Vagina (tissue), 2 donors: ENCODE measurements around the gene RFX7. TPM values are rescaled to one million over a fixed set of nuclear protein-coding genes. Genes with fewer than 3 reads are reported as not detected.

Experiments
- DNase-seq, 2 donors: peaks; one replicate each; pipeline ENCODE4 v3.0.0-alpha.2; 2017; ENCODE audit errors: extremely low spot score in 2 of 2
- H3K27ac ChIP-seq: fragments of 200-600 bp; sonication (generic); one replicate; pipeline ENCODE4 v1.5.1; 2019
- H3K27me3 ChIP-seq: fragments of 200-600 bp; sonication (generic); one replicate; pipeline ENCODE4 v1.5.1; 2019
- H3K36me3 ChIP-seq, 2 donors: fragments of 200-600 bp; sonication (generic); one replicate each; pipeline ENCODE4 v1.5.1; 2017 to 2019
- H3K4me1 ChIP-seq: fragments of 200-600 bp; sonication (generic); one replicate; pipeline ENCODE4 v1.5.1; 2019
- H3K4me3 ChIP-seq, 2 donors: fragments of 200-600 bp; sonication (generic); 1 replicate in 1 of 2; 2 replicates in 1 of 2; pipeline ENCODE4 v1.5.1; 2016 to 2019
- H3K9me3 ChIP-seq: fragments of 200-600 bp; sonication (generic); one replicate; pipeline ENCODE4 v1.5.1; 2019
- POLR2A ChIP-seq, 2 donors: fragments of 450-650 bp; IDR thresholded peaks; one replicate each; pipeline ENCODE4 v1.6.1; 2017; ENCODE audit warnings: antibody characterized with exemption in 2 of 2, mild to moderate bottlenecking in 2 of 2, moderate library complexity in 2 of 2
- POLR2AphosphoS5 ChIP-seq, 2 donors: sonication (generic); formaldehyde crosslinking; IDR thresholded peaks; one replicate each; pipeline ENCODE4 v1.9.0; 2017; ENCODE audit warnings: antibody characterized with exemption in 2 of 2, mild to moderate bottlenecking in 2 of 2, low read depth in 1 of 2; ENCODE audit not compliant: insufficient read depth in 1 of 2
- intact Hi-C: fragments of 100-400 bp; cut with DNase I; formaldehyde crosslinking; loops from one replicate; pipeline ENCODE4 v1.15.1; 2023
- total RNA-seq: library from RNA; depleted of rRNA; stranded (reverse); fragments of >200 nt; gene quantifications from one replicate; pipeline ENCODE4 v1.2.3, GENCODE V29; 2016
- TF ChIP-seq, protein P1 (sequence below), 3 experiments: fragments of 450-650 bp in 2 of 3; fragments of 200-600 bp in 1 of 3; sonication (generic) in 1 of 3; IDR thresholded peaks; one replicate each; pipeline ENCODE4 v1.5.1; 2017 to 2019; ENCODE audit warnings: antibody characterized with exemption in 3 of 3, mild to moderate bottlenecking in 2 of 3, moderate library complexity in 2 of 3

Gene RFX7
- total RNA-seq, 1 donor from 2014 or later, result 15.5 TPM

GRCh38 chr15:56077081-56077480 lies 166.6 kb downstream of the RFX7 start:
- Histone ChIP-seq H3K27ac (no peak overlapping the region), H3K9me3 (no peaks in the 10 kb centered on the region), H3K36me3 (no peaks in the 10 kb centered on the region), H3K4me1 (no peaks in the 10 kb centered on the region), H3K27me3 (no peaks in the 10 kb centered on the region), H3K4me3 (no peak overlapping the region)
- intact Hi-C loops, result loop anchor here (10.0 kb wide), 1 partner anchor 1562 kb away; no protein-coding TSS in a partner anchor
- TF ChIP-seq, protein P1, sequence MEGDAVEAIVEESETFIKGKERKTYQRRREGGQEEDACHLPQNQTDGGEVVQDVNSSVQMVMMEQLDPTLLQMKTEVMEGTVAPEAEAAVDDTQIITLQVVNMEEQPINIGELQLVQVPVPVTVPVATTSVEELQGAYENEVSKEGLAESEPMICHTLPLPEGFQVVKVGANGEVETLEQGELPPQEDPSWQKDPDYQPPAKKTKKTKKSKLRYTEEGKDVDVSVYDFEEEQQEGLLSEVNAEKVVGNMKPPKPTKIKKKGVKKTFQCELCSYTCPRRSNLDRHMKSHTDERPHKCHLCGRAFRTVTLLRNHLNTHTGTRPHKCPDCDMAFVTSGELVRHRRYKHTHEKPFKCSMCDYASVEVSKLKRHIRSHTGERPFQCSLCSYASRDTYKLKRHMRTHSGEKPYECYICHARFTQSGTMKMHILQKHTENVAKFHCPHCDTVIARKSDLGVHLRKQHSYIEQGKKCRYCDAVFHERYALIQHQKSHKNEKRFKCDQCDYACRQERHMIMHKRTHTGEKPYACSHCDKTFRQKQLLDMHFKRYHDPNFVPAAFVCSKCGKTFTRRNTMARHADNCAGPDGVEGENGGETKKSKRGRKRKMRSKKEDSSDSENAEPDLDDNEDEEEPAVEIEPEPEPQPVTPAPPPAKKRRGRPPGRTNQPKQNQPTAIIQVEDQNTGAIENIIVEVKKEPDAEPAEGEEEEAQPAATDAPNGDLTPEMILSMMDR (IDR thresholded peaks at IDR 0.05), result no peak
- TF ChIP-seq POLR2AphosphoS5 (IDR thresholded peaks at IDR 0.05; ENCODE audit: insufficient read depth in 1 of 2, low read depth in 1 of 2) (no peak), POLR2A (IDR thresholded peaks at IDR 0.05) (no peak)
- no peak for DNase-seq

- intact Hi-C loops, result loop anchor here (10.0 kb wide), 1 partner anchor 1562 kb away; no protein-coding TSS in a partner anchor
- Histone ChIP-seq H3K27me3 (no peaks in the 10 kb centered on the region), H3K9me3 (no peaks in the 10 kb centered on the region), H3K4me3 (no peak overlapping the region), H3K36me3 (no peaks in the 10 kb centered on the region), H3K27ac (no peak overlapping the region), H3K4me1 (no peaks in the 10 kb centered on the region)
- TF ChIP-seq, protein P1 (IDR thresholded peaks at IDR 0.05), result no peak
- TF ChIP-seq POLR2A (IDR thresholded peaks at IDR 0.05) (no peak), POLR2AphosphoS5 (IDR thresholded peaks at IDR 0.05; ENCODE audit: insufficient read depth in 1 of 2, low read depth in 1 of 2) (no peak)
- DNase-seq, result no peak
These were observed 167.0 kb downstream of the RFX7 start for GRCh38 chr15:56076640-56077039.

DNA sequence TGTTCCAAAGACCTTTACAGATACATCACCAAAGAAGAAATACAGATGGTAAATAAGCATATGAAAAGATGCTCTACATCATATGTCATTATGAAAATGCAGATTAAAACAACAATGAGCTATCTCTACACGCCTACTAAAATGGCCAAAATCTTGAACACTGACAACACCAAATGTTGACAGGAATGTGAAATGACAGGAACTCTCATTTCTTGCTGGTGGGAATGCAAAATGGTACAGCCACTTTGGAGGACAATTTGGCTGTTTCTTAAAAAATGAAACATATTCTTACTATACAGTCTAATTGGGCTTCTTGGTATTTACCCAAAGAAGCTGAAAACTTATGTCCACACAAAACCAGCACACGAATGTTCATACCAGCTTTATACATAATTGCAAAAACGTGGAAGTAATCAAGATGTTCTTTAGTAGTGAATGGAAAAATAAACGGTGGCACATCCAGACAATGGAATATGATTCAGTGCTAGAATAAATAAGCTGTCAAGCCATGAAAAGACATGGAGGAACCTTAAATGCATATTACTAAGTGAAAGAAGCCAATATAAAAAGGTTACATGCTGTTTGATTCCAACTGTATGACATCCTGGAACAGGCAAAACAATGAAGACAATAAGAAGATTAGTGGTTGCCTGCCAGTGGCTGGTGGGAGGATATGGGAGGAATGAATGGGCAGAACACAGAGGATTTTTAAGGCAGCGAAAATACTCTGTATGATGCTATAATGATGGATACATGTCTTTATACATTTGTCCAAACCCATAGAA lies 169.0 kb downstream of the RFX7 start:
- intact Hi-C loops, result loop anchor here (10.0 kb wide), 1 partner anchor 1560 kb away; no protein-coding TSS in a partner anchor

DNA sequence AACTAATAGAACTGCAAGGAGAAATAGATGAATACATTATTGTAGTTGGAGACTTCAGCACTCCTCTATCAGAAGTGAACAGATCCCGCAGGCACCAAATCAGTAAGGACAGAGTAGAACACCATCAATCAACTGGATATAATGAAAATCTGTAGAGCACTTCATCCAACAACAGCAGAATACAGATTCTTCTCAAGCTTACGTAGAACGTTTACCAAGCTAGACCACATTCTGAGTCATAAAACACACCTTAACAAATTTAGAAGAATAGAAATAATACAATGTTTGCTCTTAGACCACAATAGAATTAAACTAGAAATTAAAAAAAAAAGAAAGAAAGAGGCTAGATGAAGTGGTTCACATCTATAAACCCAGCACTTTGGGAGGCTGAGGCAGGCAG lies 179.5 kb downstream of the RFX7 start:
- no peak for DNase-seq
- no peaks in the 10 kb centered on the region for H3K27me3 ChIP-seq
- H3K36me3 ChIP-seq, result no peaks in the 10 kb centered on the region
- intact Hi-C loops, result no loop called here
- H3K9me3 ChIP-seq, result no peaks in the 10 kb centered on the region
- no peaks in the 10 kb centered on the region for H3K4me1 ChIP-seq
- TF ChIP-seq POLR2A (IDR thresholded peaks at IDR 0.05) (no peak), POLR2AphosphoS5 (IDR thresholded peaks at IDR 0.05; ENCODE audit: insufficient read depth in 1 of 2, low read depth in 1 of 2) (no peak)
- TF ChIP-seq, protein P1 (IDR thresholded peaks at IDR 0.05), result no peak
- no peak overlapping the region for H3K27ac ChIP-seq
- H3K4me3 ChIP-seq, result no peak overlapping the region

More for the DNA sequence above, 169.0 kb downstream of the RFX7 start:
- Histone ChIP-seq H3K27me3 (no peaks in the 10 kb centered on the region), H3K27ac (no peak overlapping the region), H3K36me3 (no peaks in the 10 kb centered on the region), H3K9me3 (no peaks in the 10 kb centered on the region), H3K4me3 (no peak overlapping the region), H3K4me1 (no peaks in the 10 kb centered on the region)
- no peak for TF ChIP-seq POLR2A (IDR thresholded peaks at IDR 0.05)
- TF ChIP-seq POLR2AphosphoS5 (IDR thresholded peaks at IDR 0.05; ENCODE audit: insufficient read depth in 1 of 2, low read depth in 1 of 2), result no peak
- TF ChIP-seq, protein P1 (IDR thresholded peaks at IDR 0.05), result no peak
- no peak for DNase-seq

DNA sequence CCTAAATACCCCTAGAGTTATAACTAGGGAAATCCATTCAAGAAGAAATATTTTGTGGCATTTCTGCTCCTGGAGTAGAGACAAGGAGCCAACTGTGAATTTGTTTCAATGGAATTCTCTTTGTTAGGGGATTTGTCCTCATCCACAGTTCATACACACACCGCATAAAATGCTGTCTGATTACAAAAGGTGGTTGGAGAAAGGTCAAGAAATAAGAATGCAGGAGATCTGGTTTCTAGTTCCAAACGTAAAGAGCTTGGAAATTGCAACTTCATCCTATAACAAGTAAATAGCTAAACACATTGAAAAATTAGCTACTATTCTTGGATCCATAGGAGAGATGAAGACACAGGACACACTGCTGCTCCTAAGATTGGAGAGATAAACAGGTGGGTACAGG lies 184.0 kb downstream of the RFX7 start:
- intact Hi-C loops, result no loop called here
- no peak overlapping the region for H3K27ac ChIP-seq
- no peaks in the 10 kb centered on the region for H3K4me1 ChIP-seq
- no peaks in the 10 kb centered on the region for H3K36me3 ChIP-seq
- no peak for DNase-seq
- no peaks in the 10 kb centered on the region for H3K9me3 ChIP-seq
- H3K4me3 ChIP-seq, result no peak overlapping the region
- TF ChIP-seq POLR2A (IDR thresholded peaks at IDR 0.05) (no peak), POLR2AphosphoS5 (IDR thresholded peaks at IDR 0.05; ENCODE audit: insufficient read depth in 1 of 2, low read depth in 1 of 2) (no peak)
- TF ChIP-seq, protein P1 (IDR thresholded peaks at IDR 0.05), result no peak
- no peaks in the 10 kb centered on the region for H3K27me3 ChIP-seq
